Loucy (cell line): ENCODE measurements around the gene SPEF1.

ENCODE experiments used
- H2AFZ ChIP-seq: fragments of 200-600 bp; sonication (generic); 2 replicates; pipeline ENCODE4 v1.6.0; 2016; ENCODE audit warnings: antibody characterized with exemption, mild to moderate bottlenecking, low read length, moderate library complexity
- H3F3A ChIP-seq: fragments of 200-600 bp; 2 replicates; pipeline ENCODE4 v1.6.0; 2016; ENCODE audit warnings: antibody characterized with exemption, low read depth, mild to moderate bottlenecking
- H3K27me3 ChIP-seq: fragments of 200-600 bp; sonication (generic); 2 replicates; pipeline ENCODE4 v1.6.1; 2014; ENCODE audit warnings: low read length, mild to moderate bottlenecking; ENCODE audit not compliant: insufficient read depth, poor library complexity, severe bottlenecking
- H3K36me3 ChIP-seq: fragments of 200-600 bp; sonication (generic); 2 replicates; pipeline ENCODE4 v1.6.1; 2016; ENCODE audit warnings: low read length; ENCODE audit not compliant: insufficient read depth
- H3K4me1 ChIP-seq: fragments of 200-600 bp; sonication (generic); 2 replicates; pipeline ENCODE4 v1.5.1; 2014; ENCODE audit warnings: low read length, mild to moderate bottlenecking; ENCODE audit not compliant: insufficient read depth, poor library complexity, severe bottlenecking
- H3K4me2 ChIP-seq: fragments of 200-600 bp; sonication (generic); 2 replicates; pipeline ENCODE4 v1.6.0; 2014; ENCODE audit warnings: antibody characterized with exemption, low read length, low read depth, mild to moderate bottlenecking; ENCODE audit not compliant: poor library complexity, severe bottlenecking
- H3K4me3 ChIP-seq: fragments of 200-600 bp; sonication (generic); 2 replicates; pipeline ENCODE4 v1.5.1; 2014; ENCODE audit warnings: low read length, mild to moderate bottlenecking, mixed read lengths; ENCODE audit not compliant: poor library complexity, severe bottlenecking
- H3K79me2 ChIP-seq: fragments of 200-600 bp; sonication (generic); 2 replicates; pipeline ENCODE4 v1.6.1; 2014; ENCODE audit warnings: low read length; ENCODE audit not compliant: insufficient read depth
- H3K9ac ChIP-seq: fragments of 200-600 bp; sonication (generic); 2 replicates; pipeline ENCODE4 v1.6.0; 2014; ENCODE audit warnings: mild to moderate bottlenecking, low read depth, low read length, moderate library complexity; ENCODE audit not compliant: poor library complexity, severe bottlenecking
- H3K9me2 ChIP-seq: fragments of 200-600 bp; sonication (generic); replicated peaks from 2 replicates; pipeline ENCODE4 v1.6.1; 2016; ENCODE audit warnings: low read depth, low read length, mixed read lengths
- H3K9me3 ChIP-seq: fragments of 200-600 bp; sonication (generic); 2 replicates; pipeline ENCODE4 v1.6.1; 2014; ENCODE audit warnings: mild to moderate bottlenecking, antibody characterized with exemption, low read length, low read depth; ENCODE audit not compliant: insufficient read depth
- H4K20me1 ChIP-seq: fragments of 200-600 bp; sonication (generic); 2 replicates; pipeline ENCODE4 v1.6.0; 2014; ENCODE audit warnings: antibody characterized with exemption, low read length, mild to moderate bottlenecking; ENCODE audit not compliant: insufficient read depth, poor library complexity, severe bottlenecking
- CTCF ChIP-seq: fragments of 200-600 bp; sonication (generic); conservative IDR thresholded peaks from 2 replicates; pipeline ENCODE4 v1.5.1; 2014; ENCODE audit warnings: mild to moderate bottlenecking, antibody characterized with exemption, low read length
- EZH2phosphoT487 ChIP-seq: fragments of 200-600 bp; IDR thresholded peaks from 2 replicates; pipeline ENCODE4 v1.6.1; 2018; ENCODE audit warnings: antibody characterized with exemption, mild to moderate bottlenecking, moderate library complexity, borderline replicate concordance

Gene SPEF1

GRCh38 chr20:3798373-3798768, 17.1 kb upstream of the SPEF1 start:
- Histone ChIP-seq H3K27me3 (no peaks in the 10 kb centered on the region), H3K9ac (peak overlapping the region; percentile 91), H2AFZ (no peak overlapping the region), H3K4me3 (peak overlapping the region; percentile 98), H3K4me1 (peaks cover 45% of the 10 kb centered on the region), H3K79me2 (peaks cover 59% of the 10 kb centered on the region), H3K9me2 (no peaks in the 10 kb centered on the region), H3F3A (no peaks in the 10 kb centered on the region), H3K36me3 (peaks cover 34% of the 10 kb centered on the region; the same call in 1 of the 2 replicates), H3K4me2 (peak overlapping the region; percentile 88), H3K9me3 (no peaks in the 10 kb centered on the region), H4K20me1 (peaks cover 31% of the 10 kb centered on the region)
- TF ChIP-seq CTCF (no peak), EZH2phosphoT487 (no peak)

- TF ChIP-seq EZH2phosphoT487 = no peak
- H3K4me3 ChIP-seq = peak overlapping the region; percentile 98
- H3K9ac ChIP-seq = peak overlapping the region; percentile 91
- H3F3A ChIP-seq = no peaks in the 10 kb centered on the region
- H2AFZ ChIP-seq = no peak overlapping the region
- peaks cover 59% of the 10 kb centered on the region for H3K79me2 ChIP-seq
- no peaks in the 10 kb centered on the region for H3K27me3 ChIP-seq
- peaks cover 28% of the 10 kb centered on the region; the same call in 1 of the 2 replicates for H3K36me3 ChIP-seq
- peaks cover 45% of the 10 kb centered on the region for H3K4me1 ChIP-seq
- peak overlapping the region; percentile 88 for H3K4me2 ChIP-seq
- H3K9me3 ChIP-seq = no peaks in the 10 kb centered on the region
- no peaks in the 10 kb centered on the region for H3K9me2 ChIP-seq
- H4K20me1 ChIP-seq = peaks cover 31% of the 10 kb centered on the region
Observed at GRCh38 chr20:3797592-3798372, 16.5 kb upstream of the SPEF1 start.

- TF ChIP-seq CTCF (no peak), EZH2phosphoT487 (no peak)
- H2AFZ ChIP-seq = no peak overlapping the region
- H3K36me3 ChIP-seq = peaks cover 22% of the 10 kb centered on the region; the same call in 1 of the 2 replicates
- peak overlapping the region; percentile 91 for H3K9ac ChIP-seq
- peak overlapping the region; percentile 98 for H3K4me3 ChIP-seq
- H3K9me2 ChIP-seq = no peaks in the 10 kb centered on the region
- no peaks in the 10 kb centered on the region for H3K27me3 ChIP-seq
- no peaks in the 10 kb centered on the region for H3K9me3 ChIP-seq
- H3K4me2 ChIP-seq = peak overlapping the region; percentile 88
- peaks cover 31% of the 10 kb centered on the region for H4K20me1 ChIP-seq
- no peaks in the 10 kb centered on the region for H3F3A ChIP-seq
- H3K4me1 ChIP-seq = peaks cover 45% of the 10 kb centered on the region
- peaks cover 59% of the 10 kb centered on the region for H3K79me2 ChIP-seq
Observed at GRCh38 chr20:3797226-3797545, 15.9 kb upstream of the SPEF1 start.
